CD4-positive, alpha-beta T cell treated with Interferon alpha-2 for 1 hour (primary cell): ENCODE data around the gene FAM13A.
"Not testable (repeated sequence)": the region's sequence is repeated elsewhere in the genome, so short reads cannot be mapped to it uniquely, and the experiment has no call there.

Source experiments
- DNase-seq, 2 donors: peaks; one replicate each; pipeline ENCODE4 v3.0.0-alpha.2; 2020 to 2022

The FAM13A gene

DNA sequence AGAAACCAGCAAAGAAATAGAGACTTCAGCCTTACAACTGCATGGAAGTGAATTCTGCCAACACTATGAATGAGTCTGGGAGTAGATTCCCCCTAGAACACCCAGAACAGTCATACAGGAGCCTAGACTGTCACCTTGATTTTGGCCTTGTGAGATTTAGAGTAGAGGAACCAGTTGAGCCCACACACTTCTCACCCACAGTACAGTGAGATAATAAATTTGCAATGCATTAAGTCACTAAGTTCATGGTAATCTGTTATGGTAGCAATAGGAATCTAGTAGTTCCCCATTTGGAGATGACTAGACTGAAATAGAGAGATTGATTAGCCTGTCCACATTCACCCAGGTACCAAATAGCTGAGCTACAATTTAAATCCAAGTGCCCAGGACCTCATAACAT is 59.0 kb downstream of the FAM13A start:
- no peak for DNase-seq

- DNase-seq, result no peak
Observed at GRCh38 chr4:88995874-88996273, 61.1 kb downstream of the FAM13A start.

- not testable (repeated sequence) for DNase-seq
Observed at GRCh38 chr4:88995257-88995656, 61.7 kb downstream of the FAM13A start.

GRCh38 chr4:88993246-88993645 is 63.7 kb downstream of the FAM13A start:
- DNase-seq, result no peak

DNA sequence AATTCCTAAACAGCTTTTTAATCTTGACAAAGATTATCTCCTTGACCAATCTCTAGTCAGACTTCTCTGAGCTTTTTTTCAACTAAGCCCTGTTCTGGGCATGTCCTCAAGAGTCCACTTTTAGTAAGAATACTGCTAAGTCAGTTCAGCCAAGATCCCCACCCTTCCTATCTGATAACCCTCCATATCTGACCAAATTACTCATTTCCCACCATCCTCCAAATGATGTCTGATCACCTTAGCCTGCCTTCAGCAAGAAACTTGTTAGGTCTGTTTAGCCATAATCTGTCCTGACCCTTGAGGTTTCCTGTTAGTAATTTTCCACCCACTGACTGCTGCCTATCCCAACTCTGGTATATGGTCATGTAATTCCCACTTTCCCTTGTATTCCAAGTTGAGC is 65.2 kb downstream of the FAM13A start:
- DNase-seq, result no peak

DNA sequence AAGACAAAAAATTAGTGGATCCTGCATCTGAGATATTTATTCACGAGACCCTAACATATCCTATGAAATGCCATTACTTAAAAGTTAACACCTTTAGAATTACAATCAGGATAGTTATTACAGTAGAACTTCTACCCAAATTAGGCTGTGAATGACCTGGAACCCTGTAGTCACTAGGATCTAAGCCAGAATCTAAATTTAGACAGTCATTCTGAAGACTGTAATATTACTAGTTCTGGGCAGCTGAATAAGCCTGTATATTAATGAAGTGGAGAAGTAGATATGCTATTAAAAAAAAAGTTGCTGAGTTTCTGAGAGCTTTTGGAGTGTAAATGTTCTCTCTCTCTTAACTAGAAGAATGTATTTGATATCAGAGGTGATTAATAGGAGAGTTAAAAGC is 67.0 kb downstream of the FAM13A start:
- DNase-seq, result no peak

- no peak for DNase-seq
Observed at GRCh38 chr4:88985088-88985773, 71.8 kb downstream of the FAM13A start.

DNA sequence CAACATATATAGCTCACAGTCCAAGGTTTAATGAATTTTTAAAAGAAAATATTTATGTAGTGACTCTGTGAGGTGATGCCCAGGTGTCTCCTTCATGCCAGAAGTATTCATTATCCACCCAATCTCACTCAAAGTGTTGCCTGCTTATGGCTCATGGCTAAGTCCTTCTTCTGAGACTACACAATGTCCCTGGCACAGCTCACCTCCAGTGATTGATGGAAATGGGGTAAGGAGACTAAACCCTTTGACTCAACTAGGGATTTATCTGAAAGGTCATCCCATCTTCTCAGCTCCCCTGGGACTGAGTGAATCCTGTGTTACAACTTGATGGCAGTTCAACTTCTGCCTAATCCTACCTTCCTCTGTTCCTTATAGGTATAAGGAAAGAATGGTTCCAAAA is 74.2 kb downstream of the FAM13A start:
- no peak for DNase-seq

DNA sequence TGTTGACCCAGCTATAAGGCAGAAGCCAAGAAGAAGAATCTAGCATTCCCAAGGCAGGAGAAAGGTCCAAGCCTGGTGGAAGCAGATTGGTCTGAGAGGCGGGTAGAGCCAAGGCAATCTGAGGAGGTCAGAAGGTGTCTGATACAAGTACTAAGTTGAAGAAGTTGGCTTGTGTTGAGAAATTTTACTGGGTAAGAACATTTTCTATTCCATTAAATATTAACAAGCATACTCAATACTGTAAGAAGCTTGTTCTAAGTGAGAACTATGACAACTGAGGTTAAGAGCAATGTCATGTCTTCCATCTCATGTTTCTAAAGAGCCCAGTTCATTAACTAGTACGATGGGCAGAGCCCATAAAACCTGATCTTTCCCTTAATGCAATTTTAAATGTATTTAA is 75.0 kb downstream of the FAM13A start:
- DNase-seq, result no peak

GRCh38 chr4:88981556-88981955 is 75.4 kb downstream of the FAM13A start:
- DNase-seq, result no peak

DNA sequence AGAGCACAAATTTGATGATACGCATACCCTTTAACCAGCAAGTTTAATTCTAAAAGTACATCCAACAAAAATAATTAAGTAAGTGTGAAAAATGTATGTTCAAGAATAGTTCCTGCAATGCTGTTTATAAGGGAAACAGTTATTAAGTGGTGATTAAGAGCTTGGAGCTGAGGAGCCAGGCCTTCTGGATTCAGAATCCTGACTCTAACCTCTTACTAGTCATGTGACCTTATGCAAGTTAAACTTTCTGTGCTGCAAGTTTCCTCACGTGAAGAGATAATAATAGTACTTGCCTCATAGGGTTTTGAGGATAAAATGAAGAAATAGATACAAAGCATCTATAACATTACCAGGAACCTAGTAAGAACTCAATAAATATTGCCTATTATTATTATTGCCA is 77.7 kb downstream of the FAM13A start:
- DNase-seq, result no peak

- no peak for DNase-seq
Observed at GRCh38 chr4:88976775-88977035, 80.3 kb downstream of the FAM13A start.

DNA sequence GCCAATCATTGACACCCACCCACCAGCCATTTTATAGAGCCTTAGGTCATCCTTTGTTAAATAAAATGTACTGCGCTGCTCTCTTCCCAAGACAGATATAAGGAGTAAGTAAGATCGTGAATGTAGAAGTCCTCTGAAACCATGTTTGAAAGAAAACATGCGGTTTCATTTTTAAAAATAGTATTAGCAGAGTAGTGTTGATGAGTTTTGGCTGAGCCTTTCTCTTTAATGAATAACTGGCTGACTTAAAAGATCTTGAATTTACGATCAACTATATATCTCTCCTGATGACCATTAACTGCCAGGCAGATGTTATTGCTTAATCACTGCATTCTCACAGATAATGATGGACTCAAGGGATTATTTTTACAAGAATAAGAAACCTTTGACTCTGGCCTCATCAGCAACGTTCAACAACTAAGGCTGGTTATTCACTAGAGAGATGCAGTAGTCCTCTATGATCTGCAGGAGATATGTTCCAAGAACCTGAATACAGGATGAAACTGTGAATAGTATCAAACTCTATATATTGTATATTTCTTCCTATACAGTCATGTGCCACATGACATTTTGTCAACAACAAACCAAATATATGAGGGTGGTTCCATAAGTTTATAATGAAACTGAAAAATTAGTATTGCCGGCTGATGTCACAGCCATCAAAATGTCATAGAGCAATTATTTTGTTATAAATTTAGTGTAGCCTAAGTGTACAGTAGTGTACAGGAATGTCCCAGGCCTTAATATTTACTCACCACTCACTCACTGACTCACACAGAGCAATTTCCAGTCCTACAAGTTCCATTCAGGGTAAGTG is 80.8 kb downstream of the FAM13A start:
- DNase-seq, result no peak

DNA sequence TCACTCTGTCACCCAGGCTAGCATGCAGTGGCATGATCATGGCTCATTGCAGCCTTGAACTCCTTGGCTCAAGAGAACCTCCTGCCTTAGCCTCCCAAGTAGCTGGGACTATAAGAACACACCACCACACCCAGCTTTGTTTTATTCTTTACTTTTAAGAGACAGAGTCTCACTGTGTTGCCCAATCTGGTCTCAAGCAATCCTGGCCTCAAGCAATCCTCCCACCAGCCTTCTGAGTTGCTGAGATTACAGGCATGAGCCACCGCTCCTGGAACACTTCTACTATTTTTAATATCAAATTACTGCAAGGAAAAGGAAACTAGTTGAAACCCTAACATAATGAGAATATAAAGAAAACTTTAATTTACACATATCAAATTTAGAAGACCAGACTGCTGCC is 85.4 kb downstream of the FAM13A start:
- no peak for DNase-seq

- no peak for DNase-seq
Observed at GRCh38 chr4:88969746-88970145, 87.2 kb downstream of the FAM13A start.

DNA sequence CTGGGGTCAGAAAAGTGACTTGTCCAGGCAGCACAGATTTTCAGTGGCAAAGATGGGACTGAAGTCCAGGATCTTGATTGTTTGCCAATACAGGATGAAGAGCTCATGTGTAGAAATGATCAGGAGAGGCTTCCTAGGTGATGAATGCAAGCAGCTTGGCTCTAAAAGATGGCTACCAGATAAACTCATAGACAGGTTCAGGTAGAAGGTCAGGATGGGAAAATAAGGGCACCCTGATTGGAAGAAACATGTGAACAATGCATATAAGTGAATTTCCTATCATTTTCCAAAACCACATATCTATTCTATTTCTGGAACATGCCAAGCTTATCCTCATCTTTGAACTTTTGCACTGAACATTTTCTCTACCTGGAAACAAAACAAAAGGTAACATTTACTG is 87.7 kb downstream of the FAM13A start:
- no peak for DNase-seq

GRCh38 chr4:88967883-88968331 is 89.1 kb downstream of the FAM13A start:
- DNase-seq, result no peak

- no peak for DNase-seq
Observed at GRCh38 chr4:88965053-88965452, 91.9 kb downstream of the FAM13A start.

- DNase-seq, result no peak
Observed at GRCh38 chr4:88964450-88964849, 92.5 kb downstream of the FAM13A start.

DNA sequence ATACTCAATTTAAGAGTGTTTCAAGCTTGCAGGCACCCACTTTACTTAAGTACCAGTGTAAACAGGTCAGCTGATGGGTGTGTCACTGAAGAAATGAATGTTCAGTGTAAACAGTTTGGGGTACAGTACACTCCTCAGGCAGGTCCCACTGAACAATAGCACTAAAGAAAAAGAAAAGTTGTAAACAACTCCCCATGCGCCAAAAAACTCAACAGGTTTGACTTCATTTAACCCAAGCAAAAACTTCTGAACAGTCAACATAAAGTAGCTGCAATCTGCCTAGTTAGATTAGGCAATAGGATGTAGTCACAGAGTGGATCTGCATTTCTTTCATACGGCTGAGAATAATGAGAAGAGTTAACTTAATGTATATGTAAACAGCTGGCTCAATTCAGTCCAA is 93.2 kb downstream of the FAM13A start:
- no peak for DNase-seq

- DNase-seq, result no peak
Observed at GRCh38 chr4:88962396-88962795, 94.6 kb downstream of the FAM13A start.

DNA sequence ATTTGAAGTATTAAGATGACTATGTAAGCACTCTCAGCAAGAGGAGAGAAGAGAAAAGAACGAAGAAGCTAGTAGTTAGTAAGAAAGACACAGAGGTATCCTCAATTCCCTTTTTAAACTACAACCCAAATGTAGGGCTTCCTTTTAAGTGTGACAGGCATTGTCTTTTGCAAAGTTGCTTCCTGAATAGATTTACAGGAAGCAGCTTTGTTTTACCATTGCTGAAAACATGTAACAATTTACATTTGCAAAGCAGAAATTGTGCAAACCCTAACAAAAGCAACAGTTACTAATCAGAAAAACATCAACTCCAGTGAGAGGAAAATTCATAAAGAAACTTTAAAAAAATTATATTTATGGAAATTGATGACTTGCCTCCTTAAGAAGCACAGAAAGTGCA is 96.4 kb downstream of the FAM13A start:
- DNase-seq, result no peak

- DNase-seq, result no peak
Observed at GRCh38 chr4:88958080-88958479, 98.9 kb downstream of the FAM13A start.

- DNase-seq, result no peak
Observed at GRCh38 chr4:88957570-88957969, 99.4 kb downstream of the FAM13A start.
